H9 (cell line): ENCODE results near the gene PLCL1. TPM values are rescaled to one million over a fixed set of nuclear protein-coding genes. Genes with fewer than 3 reads are reported as not detected.

Experiments
- DNase-seq: peaks from one replicate; pipeline ENCODE4 v3.0.0-alpha.2; 2017
- H2AFZ ChIP-seq: one replicate; pipeline ENCODE4 v1.6.1; 2013; ENCODE audit warnings: mild to moderate bottlenecking, low read length, control low read depth, moderate library complexity
- H2AK5ac ChIP-seq: 2 replicates; pipeline ENCODE4 v1.6.1; 2013; ENCODE audit warnings: low read length, control low read depth, mixed read lengths; ENCODE audit not compliant: insufficient read length
- H2BK120ac ChIP-seq: one replicate; pipeline ENCODE4 v1.6.1; 2013; ENCODE audit warnings: low read depth, mild to moderate bottlenecking, low read length, control low read depth, inconsistent platforms; ENCODE audit not compliant: poor library complexity, severe bottlenecking
- H2BK12ac ChIP-seq: 2 replicates; pipeline ENCODE4 v1.6.1; 2013; ENCODE audit warnings: low read length, control low read depth, mixed read lengths, low read depth; ENCODE audit not compliant: insufficient read length
- H2BK15ac ChIP-seq: 2 replicates; pipeline ENCODE4 v1.6.1; 2013; ENCODE audit warnings: low read depth, low read length, control low read depth
- H2BK20ac ChIP-seq: one replicate; pipeline ENCODE4 v1.6.1; 2013; ENCODE audit warnings: low read depth, mild to moderate bottlenecking, low read length, control low read depth, inconsistent platforms; ENCODE audit not compliant: poor library complexity, severe bottlenecking
- H2BK5ac ChIP-seq: 2 replicates; pipeline ENCODE4 v1.6.1; 2013; ENCODE audit warnings: low read length, control low read depth, mixed read lengths; ENCODE audit not compliant: insufficient read length
- H3K14ac ChIP-seq: 2 replicates; pipeline ENCODE4 v1.6.1; 2013; ENCODE audit warnings: low read length, control low read depth; ENCODE audit not compliant: insufficient read depth
- H3K18ac ChIP-seq: 2 replicates; pipeline ENCODE4 v1.6.1; 2013; ENCODE audit warnings: low read depth, mild to moderate bottlenecking, mixed read lengths, low read length, control low read depth; ENCODE audit not compliant: insufficient read length
- H3K23ac ChIP-seq: 2 replicates; pipeline ENCODE4 v1.6.1; 2013; ENCODE audit warnings: low read length, control low read depth, mixed read lengths, low read depth; ENCODE audit not compliant: insufficient read length
- H3K23me2 ChIP-seq: 2 replicates; pipeline ENCODE4 v1.6.1; 2013; ENCODE audit warnings: low read depth, mild to moderate bottlenecking, mixed read lengths, low read length, control low read depth; ENCODE audit not compliant: insufficient read length, poor library complexity, severe bottlenecking
- H3K27ac ChIP-seq: 2 replicates; pipeline ENCODE4 v1.5.1; 2013; ENCODE audit warnings: low read length, control low read depth, mixed read lengths, low read depth; ENCODE audit not compliant: insufficient read length
- H3K27me3 ChIP-seq: 2 replicates; pipeline ENCODE4 v1.6.1; 2013; ENCODE audit warnings: low read length, control low read depth, inconsistent platforms; ENCODE audit not compliant: insufficient read depth
- H3K4ac ChIP-seq: 2 replicates; pipeline ENCODE4 v1.6.1; 2013; ENCODE audit warnings: low read depth, mild to moderate bottlenecking, control low read depth, inconsistent platforms, low read length, moderate library complexity
- H3K4me1 ChIP-seq: 2 replicates; pipeline ENCODE4 v1.6.1; 2013; ENCODE audit warnings: low read length, control low read depth, inconsistent platforms; ENCODE audit not compliant: insufficient read depth
- H3K4me2 ChIP-seq: 2 replicates; pipeline ENCODE4 v1.6.1; 2013; ENCODE audit warnings: low read length, control low read depth, mixed read lengths; ENCODE audit not compliant: insufficient read length, insufficient read depth
- H3K56ac ChIP-seq: 2 replicates; pipeline ENCODE4 v1.6.1; 2013; ENCODE audit warnings: low read depth, mild to moderate bottlenecking, mixed read lengths, low read length, control low read depth; ENCODE audit not compliant: insufficient read length
- H3K79me1 ChIP-seq: 2 replicates; pipeline ENCODE4 v1.6.1; 2013; ENCODE audit warnings: low read depth, mild to moderate bottlenecking, moderate library complexity, low read length, control low read depth, inconsistent platforms; ENCODE audit not compliant: insufficient read depth, poor library complexity, severe bottlenecking
- H3K79me2 ChIP-seq: 2 replicates; pipeline ENCODE4 v1.6.1; 2013; ENCODE audit warnings: low read length, control low read depth, inconsistent platforms; ENCODE audit not compliant: insufficient read depth
- H3K9ac ChIP-seq: 2 replicates; pipeline ENCODE4 v1.6.1; 2013; ENCODE audit warnings: low read length, control low read depth, mixed read lengths; ENCODE audit not compliant: insufficient read length; ENCODE audit errors: extremely low read depth
- H3K9me3 ChIP-seq: one replicate; pipeline ENCODE4 v1.6.1; 2013; ENCODE audit warnings: low read depth, low read length, inconsistent platforms; ENCODE audit not compliant: control insufficient read depth
- H3T11ph ChIP-seq: one replicate; pipeline ENCODE4 v1.6.1; 2013; ENCODE audit warnings: mild to moderate bottlenecking, low read length, control low read depth, inconsistent platforms
- H4K20me1 ChIP-seq: one replicate; pipeline ENCODE4 v1.6.1; 2013; ENCODE audit not compliant: control insufficient read depth, insufficient read length, insufficient read depth
- H4K5ac ChIP-seq: 2 replicates; pipeline ENCODE4 v1.6.1; 2013; ENCODE audit warnings: low read depth, mild to moderate bottlenecking, mixed read lengths, low read length, control low read depth; ENCODE audit not compliant: insufficient read length
- H4K8ac ChIP-seq: replicated peaks from 2 replicates; pipeline ENCODE4 v1.6.1; 2013; ENCODE audit warnings: low read length, control low read depth, mixed read lengths, low read depth; ENCODE audit not compliant: insufficient read length
- H4K91ac ChIP-seq: 2 replicates; pipeline ENCODE4 v1.6.1; 2013; ENCODE audit warnings: low read depth, mild to moderate bottlenecking, moderate library complexity, mixed read lengths, low read length, control low read depth; ENCODE audit not compliant: insufficient read length
- H3K27ac Mint-ChIP-seq, 3 experiments: 2 replicates in 2 of 3; 3 replicates in 1 of 3; pipeline ENCODE4 v1.8.0; 2020 to 2021; ENCODE audit warnings: mixed read lengths in 3 of 3, mild to moderate bottlenecking in 1 of 3, moderate library complexity in 1 of 3
- H3K27me3 Mint-ChIP-seq: 2 replicates; pipeline ENCODE4 v1.8.0; 2021; ENCODE audit warnings: low read depth, mild to moderate bottlenecking, moderate library complexity, mixed read lengths
- H3K36me3 Mint-ChIP-seq, 3 experiments: 2 replicates in 2 of 3; 3 replicates in 1 of 3; pipeline ENCODE4 v1.8.0; 2020 to 2021; ENCODE audit warnings: low read depth in 3 of 3, mixed read lengths in 3 of 3; ENCODE audit not compliant: insufficient read depth in 1 of 3
- H3K4me1 Mint-ChIP-seq, 2 experiments: 2 replicates each; pipeline ENCODE4 v1.8.0; 2020; ENCODE audit warnings: mixed read lengths in 2 of 2
- H3K4me3 Mint-ChIP-seq, 2 experiments: 2 replicates in 1 of 2; 3 replicates in 1 of 2; pipeline ENCODE4 v1.8.0; 2020 to 2021; ENCODE audit warnings: mild to moderate bottlenecking in 2 of 2, mixed read lengths in 2 of 2, moderate library complexity in 1 of 2
- H3K9me3 Mint-ChIP-seq, 2 experiments: 2 replicates in 1 of 2; 3 replicates in 1 of 2; pipeline ENCODE4 v1.8.0; 2020; ENCODE audit warnings: mild to moderate bottlenecking in 2 of 2, mixed read lengths in 2 of 2, moderate library complexity in 1 of 2
- CTCF ChIP-seq: fragments of 200-600 bp; sonication (generic); conservative IDR thresholded peaks from 3 replicates; pipeline ENCODE4 v1.8.0; 2021; ENCODE audit warnings: antibody characterized with exemption, mild to moderate bottlenecking
- WGBS: extraction: QIAGEN DNeasy Blood & Tissue Kit; methylation state at CpG from one replicate; pipeline ENCODE4 v1.1.7; 2013; ENCODE audit warnings: missing lambda C conversion rate, low lambda C conversion rate, mixed read lengths; ENCODE audit not compliant: insufficient read length; ENCODE audit errors: extremely low coverage; 5-methylcytosine and 5-hydroxymethylcytosine counted together
- total RNA-seq: library from RNA; stranded (reverse); gene quantifications from 2 replicates; pipeline ENCODE4 v1.2.1, GENCODE V29; 2021

PLCL1 gene
- total RNA-seq, 1 experiment from 2014 or later, result 0.04 TPM

GRCh38 chr2:197839327-197839726 is 34.9 kb downstream of the PLCL1 start:
- H4K5ac ChIP-seq, result no peak overlapping the region
- H2BK5ac ChIP-seq, result no peak overlapping the region
- no peaks in the 10 kb centered on the region for H3K4me1 ChIP-seq
- H4K20me1 ChIP-seq, result no peaks in the 10 kb centered on the region
- no CpG with 5 or more reads among the region's 5 CpGs for WGBS
- no peaks in the 10 kb centered on the region for H3K9me3 ChIP-seq
- no peak overlapping the region for H2BK12ac ChIP-seq
- no peak overlapping the region for H3K27ac Mint-ChIP-seq
- DNase-seq, result no peak
- no peak overlapping the region for H2AFZ ChIP-seq
- H3T11ph ChIP-seq, result no peak overlapping the region
- H3K23ac ChIP-seq, result no peak overlapping the region
- H3K56ac ChIP-seq, result no peak overlapping the region
- H3K79me1 ChIP-seq, result no peaks in the 10 kb centered on the region
- no peak overlapping the region for H3K14ac ChIP-seq
- peaks cover 1% of the 10 kb centered on the region for H3K27me3 Mint-ChIP-seq
- no peaks in the 10 kb centered on the region for H3K23me2 ChIP-seq
- H3K79me2 ChIP-seq, result no peaks in the 10 kb centered on the region
- no peak overlapping the region for H3K9ac ChIP-seq
- no peak overlapping the region for H2BK20ac ChIP-seq
- no peak overlapping the region for H3K27ac ChIP-seq
- TF ChIP-seq CTCF, result no peak
- H3K27me3 ChIP-seq, result no peaks in the 10 kb centered on the region
- no peak overlapping the region for H2BK120ac ChIP-seq
- H3K4me2 ChIP-seq, result no peak overlapping the region
- H3K36me3 Mint-ChIP-seq, result no peaks in the 10 kb centered on the region
- no peak overlapping the region for H4K91ac ChIP-seq
- no peaks in the 10 kb centered on the region; a peak in 2 of 5 replicates for H3K9me3 Mint-ChIP-seq
- H3K4me3 Mint-ChIP-seq, result no peak overlapping the region
- no peak overlapping the region for H3K18ac ChIP-seq
- H3K4me1 Mint-ChIP-seq, result no peaks in the 10 kb centered on the region
- no peak overlapping the region for H2BK15ac ChIP-seq
- no peak overlapping the region for H3K4ac ChIP-seq
- no peak overlapping the region for H2AK5ac ChIP-seq
- H4K8ac ChIP-seq, result no peak overlapping the region
